Ovary (tissue), 3 donors: ENCODE measurements around the gene STN1.

Experiments used
- POLR2A ChIP-seq: fragments of 450-650 bp; IDR thresholded peaks from one replicate; pipeline ENCODE4 v1.6.1; 2017; ENCODE audit warnings: antibody characterized with exemption, mild to moderate bottlenecking, moderate library complexity
- TF ChIP-seq, protein P1 (sequence below), 3 donors: fragments of 450-650 bp in 2 of 3; fragments of 200-600 bp in 1 of 3; IDR thresholded peaks; one replicate each; pipeline versions ENCODE4 v1.5.1 to v1.8.0; 2016 to 2022; ENCODE audit warnings: antibody characterized with exemption in 3 of 3, mild to moderate bottlenecking in 1 of 3
- donor health status: DM: no; HTN: no; CAD: no.

DNA sequence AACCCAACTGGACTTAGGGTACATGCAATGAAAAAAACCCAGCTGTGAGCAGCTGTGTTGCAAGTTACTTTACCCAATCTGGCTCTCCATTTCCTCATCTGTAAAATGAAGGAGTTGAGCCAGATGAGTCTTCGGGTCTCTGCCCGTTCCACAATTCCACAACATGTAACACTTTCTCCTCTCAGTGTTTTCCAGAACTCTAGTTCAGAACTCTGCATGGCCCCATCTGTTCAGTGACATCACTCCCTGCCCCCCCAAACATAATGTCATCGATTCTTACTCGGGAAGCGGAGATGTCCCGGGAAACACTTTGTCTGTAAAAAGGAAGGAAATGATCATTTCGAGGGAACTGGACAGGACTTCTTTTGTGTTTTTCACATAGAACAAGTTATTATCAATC lies 65.1 kb downstream of the STN1 start:
- TF ChIP-seq, protein P1, sequence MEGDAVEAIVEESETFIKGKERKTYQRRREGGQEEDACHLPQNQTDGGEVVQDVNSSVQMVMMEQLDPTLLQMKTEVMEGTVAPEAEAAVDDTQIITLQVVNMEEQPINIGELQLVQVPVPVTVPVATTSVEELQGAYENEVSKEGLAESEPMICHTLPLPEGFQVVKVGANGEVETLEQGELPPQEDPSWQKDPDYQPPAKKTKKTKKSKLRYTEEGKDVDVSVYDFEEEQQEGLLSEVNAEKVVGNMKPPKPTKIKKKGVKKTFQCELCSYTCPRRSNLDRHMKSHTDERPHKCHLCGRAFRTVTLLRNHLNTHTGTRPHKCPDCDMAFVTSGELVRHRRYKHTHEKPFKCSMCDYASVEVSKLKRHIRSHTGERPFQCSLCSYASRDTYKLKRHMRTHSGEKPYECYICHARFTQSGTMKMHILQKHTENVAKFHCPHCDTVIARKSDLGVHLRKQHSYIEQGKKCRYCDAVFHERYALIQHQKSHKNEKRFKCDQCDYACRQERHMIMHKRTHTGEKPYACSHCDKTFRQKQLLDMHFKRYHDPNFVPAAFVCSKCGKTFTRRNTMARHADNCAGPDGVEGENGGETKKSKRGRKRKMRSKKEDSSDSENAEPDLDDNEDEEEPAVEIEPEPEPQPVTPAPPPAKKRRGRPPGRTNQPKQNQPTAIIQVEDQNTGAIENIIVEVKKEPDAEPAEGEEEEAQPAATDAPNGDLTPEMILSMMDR (IDR thresholded peaks at IDR 0.05), result no peak
- no peak for TF ChIP-seq POLR2A
